HepG2 (cell line): ENCODE measurements around the gene PUDP. TPM values are rescaled to one million over a fixed set of nuclear protein-coding genes. Genes with fewer than 3 reads are reported as not detected.

Source experiments
- ATAC-seq: fragments of 200-7000 bp; cut with Tn5 transposase; 3 replicates; pipeline ENCODE4 v1.9.1; 2020; ENCODE audit warnings: mild to moderate bottlenecking, moderate library complexity
- BruUV-seq: library from RNA; stranded (reverse); fragments of 400-500 nt; replicated peaks from 2 replicates; lab custom pipeline; 2021; lab: Mats Ljungman, UMichigan
- CTCF ChIA-PET: fragments of 300-600 bp; formaldehyde crosslinking; extraction: SDS; loops from one replicate; lab custom pipeline; 2021; ENCODE audit warnings: low total read pairs, inconsistent platforms, low intra/inter-chr PET ratio; lab: Yijun Ruan, JAX
- POLR2A ChIA-PET: fragments of 350-600 bp; sonication (Branson Sonifier 250); formaldehyde crosslinking; loops from one replicate; lab custom pipeline; 2020; ENCODE audit warnings: antibody characterized with exemption, inconsistent platforms; lab: Yijun Ruan, JAX
- DNase-seq: peaks from one replicate; pipeline ENCODE4 v3.0.0-alpha.2; 2015; ENCODE audit warnings: low spot score
- FAIRE-seq: peaks from 3 replicates; lab custom pipeline; 2011; peaks lifted over from hg19 to GRCh38; lab: Jason Lieb, UNC
- H2AFZ ChIP-seq: one replicate; pipeline ENCODE4 v1.6.1; 2011; ENCODE audit warnings: low read length, inconsistent platforms
- H3K27ac ChIP-seq: fragments of 300-600 bp; 3 replicates; pipeline ENCODE4 v1.8.0; 2011; ENCODE audit warnings: mixed run types, mild to moderate bottlenecking, mixed read lengths, low read length, inconsistent platforms; ENCODE audit not compliant: insufficient read depth; ENCODE audit errors: extremely low read length
- H3K27me3 ChIP-seq, 2 experiments: fragments of 200-600 bp in 1 of 2; 2 replicates in 1 of 2; 3 replicates in 1 of 2; pipeline versions ENCODE4 v1.6.0 to v1.8.0; 2011; ENCODE audit warnings: low read length in 2 of 2, mild to moderate bottlenecking in 2 of 2, moderate library complexity in 2 of 2, inconsistent platforms in 1 of 2; ENCODE audit not compliant: insufficient read depth in 2 of 2, control insufficient read depth in 1 of 2
- H3K36me3 ChIP-seq, 2 experiments: fragments of 200-600 bp in 1 of 2; replicated peaks in 1 of 2; 2 replicates in 1 of 2; 3 replicates in 1 of 2; pipeline versions ENCODE4 v1.5.1 to v1.8.0; 2011; ENCODE audit warnings: low read length in 2 of 2, inconsistent platforms in 1 of 2; ENCODE audit not compliant: insufficient read depth in 2 of 2, control insufficient read depth in 1 of 2
- H3K4me1 ChIP-seq: 2 replicates; pipeline ENCODE4 v1.5.1; 2012; ENCODE audit warnings: low read length, inconsistent platforms; ENCODE audit not compliant: insufficient read depth
- H3K4me2 ChIP-seq: 2 replicates; pipeline ENCODE4 v1.6.0; 2011; ENCODE audit warnings: low read depth, low read length, inconsistent platforms
- H3K4me3 ChIP-seq, 3 experiments: fragments of 200-600 bp in 1 of 3; sonication (generic), shearing (Covaris generic) in 1 of 3; replicated peaks in 1 of 3; 2 replicates each; pipeline ENCODE4 v1.5.1; 2011 to 2016; ENCODE audit warnings: low read length in 3 of 3, inconsistent platforms in 2 of 3, low read depth in 2 of 3, mild to moderate bottlenecking in 2 of 3, control low read depth in 1 of 3, mixed read lengths in 1 of 3; ENCODE audit not compliant: insufficient read depth in 1 of 3
- H3K79me2 ChIP-seq: one replicate; pipeline ENCODE4 v1.6.1; 2011; ENCODE audit warnings: low read length, inconsistent platforms; ENCODE audit not compliant: insufficient read depth
- H3K9ac ChIP-seq: 2 replicates; pipeline ENCODE4 v1.6.0; 2011; ENCODE audit warnings: mild to moderate bottlenecking, low read depth, low read length, inconsistent platforms; ENCODE audit not compliant: insufficient read depth
- H3K9me3 ChIP-seq: 2 replicates; pipeline ENCODE4 v1.5.1; 2012; ENCODE audit warnings: mild to moderate bottlenecking, low read length
- H4K20me1 ChIP-seq: 2 replicates; pipeline ENCODE4 v1.6.0; 2011; ENCODE audit warnings: inconsistent platforms, mild to moderate bottlenecking, low read length, moderate library complexity; ENCODE audit not compliant: insufficient read depth
- ATF7-NPFF ChIP-seq: sonication (generic); formaldehyde crosslinking; IDR thresholded peaks from 2 replicates; pipeline ENCODE4 v1.8.1; 2023; ENCODE audit warnings: mild to moderate bottlenecking, low read depth, missing genetic modification reagents, moderate library complexity
- BCL6 ChIP-seq: IDR thresholded peaks from 2 replicates; pipeline ENCODE4 v1.6.1; 2016; ENCODE audit warnings: missing genetic modification reagents, missing compliant biosample characterization
- EP300 ChIP-seq, 3 experiments: sonication (generic) in 1 of 3; formaldehyde crosslinking in 1 of 3; IDR thresholded peaks; 2 replicates each; pipeline versions ENCODE4 v1.5.1 to v1.6.1; 2011 to 2020; ENCODE audit warnings: low read depth in 2 of 3, low read length in 2 of 3, borderline replicate concordance in 1 of 3, improper control_type of control experiment in 1 of 3, mild to moderate bottlenecking in 1 of 3, missing genetic modification reagents in 1 of 3, moderate library complexity in 1 of 3
- GATAD1 ChIP-seq: IDR thresholded peaks from 2 replicates; pipeline ENCODE4 v1.6.1; 2016; ENCODE audit warnings: missing genetic modification reagents, missing compliant biosample characterization
- NCOA1 ChIP-seq: sonication (generic); formaldehyde crosslinking; IDR thresholded peaks from 2 replicates; pipeline ENCODE4 v1.9.0; 2021; ENCODE audit warnings: missing genetic modification reagents
- SP1 ChIP-seq, 2 experiments: fragments of 450-650 bp in 1 of 2; sonication (generic) in 1 of 2; formaldehyde crosslinking in 1 of 2; IDR thresholded peaks; 2 replicates each; pipeline versions ENCODE4 v1.4.0 to v1.6.1; 2016 to 2020; ENCODE audit warnings: missing genetic modification reagents in 1 of 2
- ZC3H4 ChIP-seq: sonication (generic); formaldehyde crosslinking; IDR thresholded peaks from 2 replicates; pipeline ENCODE4 v1.4.0; 2020; ENCODE audit warnings: missing genetic modification reagents, borderline replicate concordance
- ZNF546 ChIP-seq: sonication (generic); formaldehyde crosslinking; conservative IDR thresholded peaks from 2 replicates; pipeline ENCODE4 v1.8.1; 2023; ENCODE audit warnings: mild to moderate bottlenecking, missing genetic modification reagents
- ZNF850 ChIP-seq: sonication (generic); formaldehyde crosslinking; conservative IDR thresholded peaks from 2 replicates; pipeline ENCODE4 v1.9.0; 2021; ENCODE audit warnings: mild to moderate bottlenecking, missing genetic modification reagents
- WGBS: methylation state at CpG from one replicate; pipeline ENCODE4 v1.1.6; 2017; ENCODE audit warnings: low lambda C conversion rate; 5-methylcytosine and 5-hydroxymethylcytosine counted together
- in situ Hi-C: cut with HindIII; loops from 2 replicates; pipeline ENCODE4 v1.10.0; 2017; ENCODE audit warnings: low pct_unique_long_range_greater_than_20kb; ENCODE audit not compliant: extremely low pct_ligation_motif_present
- intact Hi-C: fragments of 100-400 bp; cut with micrococcal nuclease; formaldehyde crosslinking; loops from one replicate; pipeline ENCODE4 v1.10.0; 2022; ENCODE audit not compliant: unreplicated experiment
- polyA plus RNA-seq, 8 experiments: library from polyadenylated mRNA; depleted of rRNA in 3 of 8; stranded (reverse) in 7 of 8; unstranded in 1 of 8; fragments of >200 nt; fragmentation: Illumina TruSeq in 4 of 8; extraction: Trizol in 4 of 8; gene quantifications; 2 replicates each; pipeline versions ENCODE4 v1.2.1 to v1.2.3, GENCODE V29; 2011 to 2016; ENCODE audit warnings: low read depth in 4 of 8, missing spikeins in 1 of 8, mixed read lengths in 1 of 8; ENCODE audit not compliant: insufficient read depth in 1 of 8
- total RNA-seq, 5 experiments: library from RNA; depleted of rRNA; stranded (reverse); fragments of >200 nt; fragmentation: Illumina TruSeq; extraction: Trizol; gene quantifications; 2 replicates each; pipeline ENCODE4 v1.2.3, GENCODE V29; 2016; ENCODE audit warnings: low read depth in 1 of 5
- TF ChIP-seq, protein P1 (sequence below): sonication (generic); formaldehyde crosslinking; IDR thresholded peaks from 2 replicates; pipeline ENCODE4 v1.5.1; 2020; ENCODE audit warnings: mild to moderate bottlenecking, missing genetic modification reagents, moderate library complexity

The PUDP gene
- total and polyA plus RNA-seq, 2 of the 13 experiments (the other 11 are each of a cell fraction or from before 2014, with no cell fraction given) = 7.5 to 23.5 TPM

- Histone ChIP-seq H4K20me1 (no peaks in the 10 kb centered on the region), H3K9ac (no peak overlapping the region), H3K9me3 (no peaks in the 10 kb centered on the region), H3K4me1 (no peaks in the 10 kb centered on the region), H3K79me2 (no peaks in the 10 kb centered on the region), H3K4me2 (no peak overlapping the region), H3K36me3 (no peaks in the 10 kb centered on the region; a peak in 1 of 5 replicates), H3K4me3 (no peak overlapping the region), H3K27ac (no peak overlapping the region), H2AFZ (no peak overlapping the region), H3K27me3 (no peaks in the 10 kb centered on the region)
- no TSS peak for BruUV-seq
- FAIRE-seq (no peak), ATAC-seq (no peak), DNase-seq (no peak)
- 100% methylated on average over 1 of the region's 1 CpG for WGBS
- POLR2A ChIA-PET = no interaction called here
- intact Hi-C loops = no loop called here
- in situ Hi-C loops = no loop called here
- no peak for TF ChIP-seq ZC3H4 (CRISPR knock-in tag)
- no peak for TF ChIP-seq SP1 (IDR thresholded peaks at IDR 0.05)
- TF ChIP-seq SP1 (CRISPR knock-in tag; IDR thresholded peaks at IDR 0.05) = no peak
- no peak for TF ChIP-seq NCOA1 (CRISPR knock-in tag)
- no peak for TF ChIP-seq ZNF546 (CRISPR knock-in tag)
- no peak for TF ChIP-seq ATF7-NPFF (CRISPR knock-in tag)
- TF ChIP-seq, protein P1, sequence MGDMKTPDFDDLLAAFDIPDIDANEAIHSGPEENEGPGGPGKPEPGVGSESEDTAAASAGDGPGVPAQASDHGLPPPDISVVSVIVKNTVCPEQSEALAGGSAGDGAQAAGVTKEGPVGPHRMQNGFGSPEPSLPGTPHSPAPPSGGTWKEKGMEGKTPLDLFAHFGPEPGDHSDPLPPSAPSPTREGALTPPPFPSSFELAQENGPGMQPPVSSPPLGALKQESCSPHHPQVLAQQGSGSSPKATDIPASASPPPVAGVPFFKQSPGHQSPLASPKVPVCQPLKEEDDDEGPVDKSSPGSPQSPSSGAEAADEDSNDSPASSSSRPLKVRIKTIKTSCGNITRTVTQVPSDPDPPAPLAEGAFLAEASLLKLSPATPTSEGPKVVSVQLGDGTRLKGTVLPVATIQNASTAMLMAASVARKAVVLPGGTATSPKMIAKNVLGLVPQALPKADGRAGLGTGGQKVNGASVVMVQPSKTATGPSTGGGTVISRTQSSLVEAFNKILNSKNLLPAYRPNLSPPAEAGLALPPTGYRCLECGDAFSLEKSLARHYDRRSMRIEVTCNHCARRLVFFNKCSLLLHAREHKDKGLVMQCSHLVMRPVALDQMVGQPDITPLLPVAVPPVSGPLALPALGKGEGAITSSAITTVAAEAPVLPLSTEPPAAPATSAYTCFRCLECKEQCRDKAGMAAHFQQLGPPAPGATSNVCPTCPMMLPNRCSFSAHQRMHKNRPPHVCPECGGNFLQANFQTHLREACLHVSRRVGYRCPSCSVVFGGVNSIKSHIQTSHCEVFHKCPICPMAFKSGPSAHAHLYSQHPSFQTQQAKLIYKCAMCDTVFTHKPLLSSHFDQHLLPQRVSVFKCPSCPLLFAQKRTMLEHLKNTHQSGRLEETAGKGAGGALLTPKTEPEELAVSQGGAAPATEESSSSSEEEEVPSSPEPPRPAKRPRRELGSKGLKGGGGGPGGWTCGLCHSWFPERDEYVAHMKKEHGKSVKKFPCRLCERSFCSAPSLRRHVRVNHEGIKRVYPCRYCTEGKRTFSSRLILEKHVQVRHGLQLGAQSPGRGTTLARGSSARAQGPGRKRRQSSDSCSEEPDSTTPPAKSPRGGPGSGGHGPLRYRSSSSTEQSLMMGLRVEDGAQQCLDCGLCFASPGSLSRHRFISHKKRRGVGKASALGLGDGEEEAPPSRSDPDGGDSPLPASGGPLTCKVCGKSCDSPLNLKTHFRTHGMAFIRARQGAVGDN = no peak
- TF ChIP-seq BCL6 (CRISPR knock-in tag) = no peak
- TF ChIP-seq EP300 (IDR thresholded peaks at IDR 0.05; ENCODE audit: low read depth in 2 of 2, low read length in 2 of 2) = no peak
- TF ChIP-seq EP300 (CRISPR knock-in tag; IDR thresholded peaks at IDR 0.05; ENCODE audit: borderline replicate concordance) = no peak
- TF ChIP-seq GATAD1 = no peak
- TF ChIP-seq ZNF850 = no peak
- CTCF ChIA-PET = no interaction called here
Observed at GRCh38 chrX:7074908-7075204, 73.1 kb downstream of the PUDP start.
